HEK293 (cell line): ENCODE results near the gene TSHZ2.

Experiments
- CTCF ChIA-PET: fragments of 350-600 bp; formaldehyde crosslinking; extraction: SDS; loops from one replicate; lab custom pipeline; 2021; ENCODE audit warnings: antibody characterized with exemption; lab: Yijun Ruan, JAX
- POLR2A ChIA-PET: fragments of 300-600 bp; formaldehyde crosslinking; extraction: SDS; loops from one replicate; lab custom pipeline; 2020; ENCODE audit warnings: antibody characterized with exemption, inconsistent platforms; lab: Yijun Ruan, JAX
- H3K27ac ChIP-seq: fragments of 200-500 bp; sonication (Bioruptor generic); 2 replicates; pipeline ENCODE4 v1.5.1; 2014; ENCODE audit warnings: low read depth, low read length, control low read depth, inconsistent platforms; ENCODE audit errors: extremely low read depth
- H3K36me3 ChIP-seq, 2 experiments: fragments of 200-500 bp in 1 of 2; sonication (Bioruptor generic) in 1 of 2; 1 replicate in 1 of 2; 2 replicates in 1 of 2; pipeline ENCODE4 v1.5.1; 2014 to 2017; ENCODE audit warnings: inconsistent platforms in 2 of 2, low read length in 2 of 2; ENCODE audit not compliant: control insufficient read depth in 2 of 2, insufficient read depth in 1 of 2
- H3K4me1 ChIP-seq: fragments of 200-500 bp; sonication (Bioruptor generic); 2 replicates; pipeline ENCODE4 v1.5.1; 2014; ENCODE audit warnings: mild to moderate bottlenecking, low read length, inconsistent platforms; ENCODE audit not compliant: control insufficient read depth, insufficient read depth
- H3K4me3 ChIP-seq: 2 replicates; pipeline ENCODE4 v1.5.1; 2011; ENCODE audit warnings: low read depth, mild to moderate bottlenecking, control low read depth, low read length, moderate library complexity
- H3K9me3 ChIP-seq: fragments of 200-500 bp; sonication (Bioruptor generic); 2 replicates; pipeline ENCODE4 v1.5.1; 2014; ENCODE audit warnings: low read depth, low read length, inconsistent platforms; ENCODE audit not compliant: control insufficient read depth, insufficient read depth
- FEZF1 ChIP-seq: fragments of 450-650 bp; formaldehyde crosslinking; IDR thresholded peaks from 2 replicates; pipeline ENCODE4 v1.5.1; 2016; ENCODE audit warnings: missing biosample characterization, missing genetic modification characterization
- REPIN1 ChIP-seq: fragments of 450-650 bp; formaldehyde crosslinking; IDR thresholded peaks from 2 replicates; pipeline ENCODE4 v1.5.1; 2017; ENCODE audit warnings: missing biosample characterization, missing genetic modification characterization, low read depth
- SP2 ChIP-seq: fragments of 450-650 bp; formaldehyde crosslinking; IDR thresholded peaks from 2 replicates; pipeline ENCODE4 v1.5.1; 2016; ENCODE audit warnings: missing biosample characterization, missing genetic modification characterization
- SP7 ChIP-seq: fragments of 450-650 bp; formaldehyde crosslinking; IDR thresholded peaks from 2 replicates; pipeline ENCODE4 v1.5.1; 2016; ENCODE audit warnings: missing biosample characterization, missing genetic modification characterization
- WT1 ChIP-seq: fragments of 450-650 bp; formaldehyde crosslinking; IDR thresholded peaks from 2 replicates; pipeline ENCODE4 v1.5.1; 2016; ENCODE audit warnings: missing biosample characterization, missing genetic modification characterization
- ZBTB26 ChIP-seq: fragments of 450-650 bp; formaldehyde crosslinking; optimal IDR thresholded peaks from 2 replicates; pipeline ENCODE3; 2016; ENCODE audit warnings: missing biosample characterization, mild to moderate bottlenecking, missing genetic modification characterization
- ZEB2 ChIP-seq: fragments of 450-650 bp; formaldehyde crosslinking; IDR thresholded peaks from 2 replicates; pipeline ENCODE4 v1.5.1; 2016; ENCODE audit warnings: missing biosample characterization, missing genetic modification characterization
- ZNF10 ChIP-seq: fragments of 450-650 bp; formaldehyde crosslinking; IDR thresholded peaks from 2 replicates; pipeline ENCODE4 v1.5.1; 2017; ENCODE audit warnings: missing biosample characterization, missing genetic modification characterization
- ZNF112 ChIP-seq: fragments of 450-650 bp; formaldehyde crosslinking; IDR thresholded peaks from 2 replicates; pipeline ENCODE4 v1.5.0; 2017; ENCODE audit warnings: missing biosample characterization, missing genetic modification characterization
- ZNF114 ChIP-seq: fragments of 450-650 bp; formaldehyde crosslinking; IDR thresholded peaks from 2 replicates; pipeline ENCODE4 v1.5.0; 2017; ENCODE audit warnings: missing biosample characterization, missing genetic modification characterization
- ZNF19 ChIP-seq: fragments of 450-650 bp; formaldehyde crosslinking; IDR thresholded peaks from 2 replicates; pipeline ENCODE4; 2016; ENCODE audit warnings: missing biosample characterization, missing genetic modification characterization, low read depth
- ZNF248 ChIP-seq: fragments of 450-650 bp; formaldehyde crosslinking; IDR thresholded peaks from 2 replicates; pipeline ENCODE4 v1.5.1; 2017; ENCODE audit warnings: missing biosample characterization, missing genetic modification characterization
- ZNF274 ChIP-seq, 2 experiments: fragments of 200-500 bp in 1 of 2; fragments of 450-650 bp in 1 of 2; sonication (Bioruptor generic) in 1 of 2; formaldehyde crosslinking in 1 of 2; IDR thresholded peaks; 2 replicates each; pipeline versions ENCODE4 v1.5.1 to v1.6.1; 2014 to 2016; ENCODE audit warnings: borderline replicate concordance in 1 of 2, inconsistent platforms in 1 of 2, low read length in 1 of 2, missing biosample characterization in 1 of 2, missing genetic modification characterization in 1 of 2
- ZNF292 ChIP-seq: fragments of 450-650 bp; formaldehyde crosslinking; IDR thresholded peaks from 2 replicates; pipeline ENCODE4 v1.5.1; 2016; ENCODE audit warnings: low read depth, missing biosample characterization, missing genetic modification characterization, borderline replicate concordance
- ZNF311 ChIP-seq: fragments of 450-650 bp; formaldehyde crosslinking; IDR thresholded peaks from 2 replicates; pipeline ENCODE4 v1.5.1; 2017; ENCODE audit warnings: missing biosample characterization, missing genetic modification characterization, borderline replicate concordance
- ZNF423 ChIP-seq: fragments of 450-650 bp; formaldehyde crosslinking; IDR thresholded peaks from 2 replicates; pipeline ENCODE4 v1.5.1; 2016; ENCODE audit warnings: missing biosample characterization, missing genetic modification characterization
- ZNF426 ChIP-seq: fragments of 450-650 bp; formaldehyde crosslinking; IDR thresholded peaks from 2 replicates; pipeline ENCODE4 v1.5.1; 2017; ENCODE audit warnings: missing biosample characterization, missing genetic modification characterization, mild to moderate bottlenecking, inconsistent platforms, moderate library complexity
- ZNF513 ChIP-seq: fragments of 450-650 bp; IDR thresholded peaks from 2 replicates; pipeline ENCODE4 v1.5.1; 2018; ENCODE audit warnings: missing biosample characterization, missing genetic modification characterization
- ZNF549 ChIP-seq: fragments of 450-650 bp; IDR thresholded peaks from 2 replicates; pipeline ENCODE4 v1.5.1; 2018; ENCODE audit warnings: missing biosample characterization, missing genetic modification characterization, mild to moderate bottlenecking, inconsistent platforms, moderate library complexity
- ZNF621 ChIP-seq: fragments of 450-650 bp; formaldehyde crosslinking; IDR thresholded peaks from 2 replicates; pipeline ENCODE4 v1.5.1; 2017; ENCODE audit warnings: missing biosample characterization, missing genetic modification characterization
- ZNF623 ChIP-seq: fragments of 450-650 bp; formaldehyde crosslinking; IDR thresholded peaks from 2 replicates; pipeline ENCODE4 v1.5.1; 2016; ENCODE audit warnings: missing biosample characterization, missing genetic modification characterization
- ZNF629 ChIP-seq: fragments of 450-650 bp; formaldehyde crosslinking; IDR thresholded peaks from 2 replicates; pipeline ENCODE4 v1.5.1; 2017; ENCODE audit warnings: missing biosample characterization, missing genetic modification characterization
- ZNF639 ChIP-seq: fragments of 450-650 bp; formaldehyde crosslinking; IDR thresholded peaks from 2 replicates; pipeline ENCODE4 v1.5.1; 2016; ENCODE audit warnings: missing biosample characterization, missing genetic modification characterization
- ZNF777 ChIP-seq: fragments of 450-650 bp; formaldehyde crosslinking; IDR thresholded peaks from 2 replicates; pipeline ENCODE4 v1.5.1; 2017; ENCODE audit warnings: missing biosample characterization, missing genetic modification characterization, borderline replicate concordance
- TF ChIP-seq, protein P1 (sequence below): sonication (generic); formaldehyde crosslinking; IDR thresholded peaks from 2 replicates; pipeline ENCODE4 v1.8.1; 2022; ENCODE audit warnings: mild to moderate bottlenecking, moderate library complexity, missing genetic modification reagents

Gene TSHZ2

DNA sequence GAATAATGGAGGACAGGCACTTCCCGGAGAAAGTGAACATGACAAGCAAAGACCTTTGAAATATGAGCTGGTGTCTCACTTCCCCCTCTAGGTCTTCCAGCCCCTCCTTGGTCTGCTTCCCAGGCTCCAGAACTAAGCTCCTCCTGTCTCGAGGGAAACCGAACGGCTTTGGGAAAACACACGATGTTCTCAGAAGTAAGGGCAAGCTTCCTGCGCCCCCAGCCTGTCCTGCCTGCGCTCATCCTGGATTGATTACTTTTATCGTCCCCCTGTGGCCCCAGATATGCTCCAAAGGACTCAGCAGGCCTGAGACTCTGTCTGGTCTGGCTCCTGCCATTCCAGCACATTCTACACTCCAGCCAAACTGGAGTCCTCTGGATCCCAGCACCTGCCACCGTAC lies 538.1 kb downstream of the TSHZ2 start:
- H3K4me3 ChIP-seq = no peak overlapping the region
- ChIA-PET CTCF (no interaction called here), POLR2A (no interaction called here)
- TF ChIP-seq ZNF623 (tag by site-specific recombination) = peak; percentile 47
- TF ChIP-seq SP2 (tag by site-specific recombination) = no peak
- H3K27ac ChIP-seq = no peak overlapping the region
- no peaks in the 10 kb centered on the region for H3K36me3 ChIP-seq
- no peaks in the 10 kb centered on the region for H3K4me1 ChIP-seq
- no peaks in the 10 kb centered on the region for H3K9me3 ChIP-seq

DNA sequence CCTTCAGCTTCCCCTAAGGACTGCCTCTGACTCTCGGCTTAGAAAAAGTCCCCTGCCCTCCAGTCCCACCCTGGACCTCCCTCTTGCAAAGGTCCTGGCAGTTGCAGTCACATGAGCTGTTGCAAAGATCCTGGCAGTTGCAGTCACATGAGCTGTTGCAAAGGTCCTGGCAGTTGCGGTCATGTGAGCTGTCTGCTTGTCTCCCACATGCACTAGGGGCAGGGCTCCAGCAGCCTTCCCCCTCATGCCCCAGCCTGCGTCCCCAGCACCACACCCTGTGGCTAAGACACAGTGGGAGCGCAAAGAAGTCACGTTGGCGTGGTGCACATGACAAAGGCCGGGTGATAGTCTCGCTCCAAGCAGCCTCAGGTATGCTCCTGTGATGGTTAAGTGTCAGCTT lies 538.5 kb downstream of the TSHZ2 start:
- TF ChIP-seq ZEB2 (no peak), ZNF311 (tag by site-specific recombination) (no peak)
- POLR2A ChIA-PET = no interaction called here
- CTCF ChIA-PET = no interaction called here
- Histone ChIP-seq H3K27ac (no peak overlapping the region), H3K4me1 (no peaks in the 10 kb centered on the region), H3K36me3 (no peaks in the 10 kb centered on the region), H3K4me3 (no peak overlapping the region), H3K9me3 (no peaks in the 10 kb centered on the region)

- Histone ChIP-seq H3K4me3 (no peak overlapping the region), H3K36me3 (no peaks in the 10 kb centered on the region), H3K9me3 (no peaks in the 10 kb centered on the region)
- CTCF ChIA-PET = no interaction called here
- TF ChIP-seq ZNF426 (tag by site-specific recombination) (no peak), WT1 (no peak), ZNF112 (tag by site-specific recombination) (no peak), ZNF629 (no peak)
- TF ChIP-seq, all 188 proteins: peak for 0
- POLR2A ChIA-PET = no interaction called here
- no peak overlapping the region for H3K27ac ChIP-seq
- no peaks in the 10 kb centered on the region for H3K4me1 ChIP-seq
These were observed 539.9 kb downstream of the TSHZ2 start for GRCh38 chr20:53512076-53512475.

- TF ChIP-seq ZNF621 (tag by site-specific recombination) (no peak), ZNF639 (no peak), ZNF114 (no peak), ZNF777 (no peak), ZNF274 (IDR thresholded peaks at IDR 0.05; ENCODE audit: low read length) (no peak), ZNF274 (tag by site-specific recombination; IDR thresholded peaks at IDR 0.05; ENCODE audit: borderline replicate concordance) (no peak), ZNF19 (tag by site-specific recombination) (no peak), ZNF513 (tag by site-specific recombination) (no peak), ZNF423 (tag by site-specific recombination) (no peak), FEZF1 (no peak), SP7 (tag by site-specific recombination) (no peak), ZNF292 (tag by site-specific recombination) (no peak), ZNF10 (no peak), ZNF549 (tag by site-specific recombination) (no peak), ZBTB26 (tag by site-specific recombination) (no peak), REPIN1 (no peak), ZNF248 (tag by site-specific recombination) (no peak)
- TF ChIP-seq, protein P1, sequence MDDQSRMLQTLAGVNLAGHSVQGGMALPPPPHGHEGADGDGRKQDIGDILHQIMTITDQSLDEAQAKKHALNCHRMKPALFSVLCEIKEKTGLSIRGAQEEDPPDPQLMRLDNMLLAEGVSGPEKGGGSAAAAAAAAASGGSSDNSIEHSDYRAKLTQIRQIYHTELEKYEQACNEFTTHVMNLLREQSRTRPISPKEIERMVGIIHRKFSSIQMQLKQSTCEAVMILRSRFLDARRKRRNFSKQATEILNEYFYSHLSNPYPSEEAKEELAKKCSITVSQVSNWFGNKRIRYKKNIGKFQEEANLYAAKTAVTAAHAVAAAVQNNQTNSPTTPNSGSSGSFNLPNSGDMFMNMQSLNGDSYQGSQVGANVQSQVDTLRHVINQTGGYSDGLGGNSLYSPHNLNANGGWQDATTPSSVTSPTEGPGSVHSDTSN (CRISPR knock-in tag) = no peak
- TF ChIP-seq, all 188 proteins: peak for 0
- POLR2A ChIA-PET = no interaction called here
- Histone ChIP-seq H3K27ac (no peak overlapping the region), H3K4me3 (no peak overlapping the region), H3K9me3 (no peaks in the 10 kb centered on the region), H3K4me1 (no peaks in the 10 kb centered on the region), H3K36me3 (no peaks in the 10 kb centered on the region)
- CTCF ChIA-PET = interaction anchor here (0.6 kb wide), 1 partner anchor 722 kb away, joined by 4 read pairs; no protein-coding TSS in a partner anchor
These were observed 541.0 kb downstream of the TSHZ2 start for GRCh38 chr20:53513168-53513488.
